GM19035 (cell line): Measurements from ENCODE around the gene TXK.

ENCODE experiments used
- ATAC-seq: cut with Tn5 transposase; IDR thresholded peaks from one replicate; pipeline ENCODE4 v1.9.1; 2021; ENCODE audit not compliant: unreplicated experiment

Gene TXK

GRCh38 chr4:48138511-48138910, 4.5 kb upstream of the TXK start:
- ATAC-seq, result no peak

- ATAC-seq, result no peak
Measured at GRCh38 chr4:48137846-48138245, 3.8 kb upstream of the TXK start.

- no peak for ATAC-seq
Measured at GRCh38 chr4:48133669-48134068, 381 bp downstream of the TXK start.

GRCh38 chr4:48131736-48132135, 2.3 kb downstream of the TXK start:
- ATAC-seq, result no peak

- no peak for ATAC-seq
Measured at GRCh38 chr4:48130100-48130499, 4.0 kb downstream of the TXK start.

GRCh38 chr4:48129307-48130014, 4.6 kb downstream of the TXK start:
- ATAC-seq, result no peak

GRCh38 chr4:48127682-48128404, 6.2 kb downstream of the TXK start:
- peak; percentile 76 for ATAC-seq

- ATAC-seq, result no peak
Measured at GRCh38 chr4:48127231-48127630, 6.8 kb downstream of the TXK start.

GRCh38 chr4:48126621-48127020, 7.4 kb downstream of the TXK start:
- ATAC-seq, result no peak

- ATAC-seq, result no peak
Measured at GRCh38 chr4:48124870-48125269, 9.2 kb downstream of the TXK start.

GRCh38 chr4:48122756-48123155, 11.3 kb downstream of the TXK start:
- ATAC-seq, result no peak

GRCh38 chr4:48121180-48121579, 12.9 kb downstream of the TXK start:
- no peak for ATAC-seq

- ATAC-seq, result no peak
Measured at GRCh38 chr4:48120132-48120531, 13.9 kb downstream of the TXK start.

- ATAC-seq, result no peak
Measured at GRCh38 chr4:48119646-48120045, 14.4 kb downstream of the TXK start.

- no peak for ATAC-seq
Measured at GRCh38 chr4:48118081-48118480, 16.0 kb downstream of the TXK start.

GRCh38 chr4:48116582-48116981, 17.5 kb downstream of the TXK start:
- ATAC-seq, result no peak

- no peak for ATAC-seq
Measured at GRCh38 chr4:48114412-48114811, 19.6 kb downstream of the TXK start.

- no peak for ATAC-seq
Measured at GRCh38 chr4:48112017-48112667, 21.9 kb downstream of the TXK start.

- no peak for ATAC-seq
Measured at GRCh38 chr4:48110452-48110978, 23.5 kb downstream of the TXK start.

GRCh38 chr4:48109413-48110263, 24.4 kb downstream of the TXK start:
- peak; percentile 73 for ATAC-seq
